Common myeloid progenitor, CD34-positive (primary cell): Measurements from ENCODE around the gene EMP1.

Experiments used
- CTCF ChIA-PET: fragments of 350-600 bp; sonication (Branson Sonifier 250); formaldehyde crosslinking; loops from one replicate; lab custom pipeline; 2021; ENCODE audit warnings: antibody characterized with exemption; lab: Charles Lee
- POLR2A ChIA-PET: fragments of 350-600 bp; sonication (Branson Sonifier 250); formaldehyde crosslinking; loops from one replicate; lab custom pipeline; 2021; ENCODE audit warnings: antibody characterized with exemption; lab: Charles Lee
- DNase-seq, 3 donors: peaks; one replicate each; pipeline versions ENCODE4 v3.0.0 to v3.0.0-alpha.2; 2013
- H3K27ac ChIP-seq, 2 experiments: 1 replicate in 1 of 2; 2 replicates in 1 of 2; pipeline ENCODE4 v1.7.0; 2013; ENCODE audit warnings: inconsistent platforms in 2 of 2, low read length in 2 of 2, mild to moderate bottlenecking in 2 of 2, low read depth in 1 of 2, moderate library complexity in 1 of 2; ENCODE audit not compliant: severe bottlenecking in 2 of 2, insufficient read depth in 1 of 2, poor library complexity in 1 of 2
- H3K27me3 ChIP-seq, 5 experiments: replicated peaks in 2 of 5; 1 replicate in 3 of 5; 2 replicates in 2 of 5; pipeline versions ENCODE4 v1.6.1 to v1.7.0; 2013; ENCODE audit warnings: low read length in 4 of 5, mild to moderate bottlenecking in 2 of 5, moderate library complexity in 2 of 5, inconsistent platforms in 1 of 5; ENCODE audit not compliant: insufficient read depth in 5 of 5, control insufficient read depth in 4 of 5
- H3K36me3 ChIP-seq, 4 experiments: 1 replicate in 2 of 4; 2 replicates in 2 of 4; pipeline versions ENCODE4 v1.6.1 to v1.7.0; 2013; ENCODE audit warnings: low read length in 3 of 4, control low read depth in 1 of 4, mild to moderate bottlenecking in 1 of 4; ENCODE audit not compliant: control insufficient read depth in 4 of 4, insufficient read depth in 4 of 4
- H3K4me1 ChIP-seq, 4 experiments: 1 replicate in 3 of 4; 2 replicates in 1 of 4; pipeline versions ENCODE4 v1.6.1 to v1.7.1; 2013; ENCODE audit warnings: low read length in 3 of 4, mild to moderate bottlenecking in 3 of 4, control low read depth in 1 of 4, inconsistent platforms in 1 of 4, moderate library complexity in 1 of 4; ENCODE audit not compliant: control insufficient read depth in 4 of 4, insufficient read depth in 4 of 4; ENCODE audit errors: control extremely low read depth in 1 of 4
- H3K4me3 ChIP-seq, 7 experiments: 1 replicate in 4 of 7; 2 replicates in 3 of 7; pipeline versions ENCODE4 v1.5.1 to v1.7.0; 2013; ENCODE audit warnings: mild to moderate bottlenecking in 7 of 7, low read length in 6 of 7, moderate library complexity in 6 of 7, inconsistent platforms in 2 of 7, low read depth in 2 of 7, control low read depth in 1 of 7; ENCODE audit not compliant: insufficient read depth in 4 of 7, control insufficient read depth in 1 of 7; ENCODE audit errors: extremely low read depth in 1 of 7
- H3K9me3 ChIP-seq, 5 experiments: 1 replicate in 4 of 5; 2 replicates in 1 of 5; pipeline versions ENCODE4 v1.6.1 to v1.7.1; 2013; ENCODE audit warnings: low read length in 4 of 5, mild to moderate bottlenecking in 2 of 5, inconsistent platforms in 1 of 5, low read depth in 1 of 5, moderate library complexity in 1 of 5; ENCODE audit not compliant: control insufficient read depth in 4 of 5, insufficient read depth in 2 of 5; ENCODE audit errors: control extremely low read depth in 1 of 5
- WGBS: methylation state at CpG from one replicate; pipeline ENCODE4 v1.1.5; 2013; ENCODE audit not compliant: insufficient coverage; 5-methylcytosine and 5-hydroxymethylcytosine counted together

EMP1 gene

DNA sequence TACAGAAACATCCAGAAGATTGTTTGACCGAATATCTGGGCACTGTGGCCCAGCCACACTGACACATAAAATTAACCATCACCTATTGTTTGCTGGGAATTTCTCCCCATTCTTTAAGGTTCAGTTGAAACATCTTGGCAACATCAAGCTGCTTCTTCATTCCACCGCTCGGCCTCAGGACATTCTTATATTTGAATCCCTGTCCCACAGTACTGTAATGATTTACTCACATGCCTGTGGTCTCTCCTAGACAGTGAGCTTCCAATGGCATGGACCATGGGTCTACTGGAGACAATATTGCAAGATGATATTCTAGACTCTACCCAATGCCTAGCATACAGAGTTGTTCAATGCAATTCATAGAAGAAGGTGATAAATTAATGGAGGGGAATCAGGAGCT, 56.1 kb downstream of the EMP1 start:
- peaks cover 0 to 2% (median 0%) of the 10 kb centered on the region in 5 experiments for H3K27me3 ChIP-seq
- no peak for DNase-seq
- H3K4me3 ChIP-seq, result no peak overlapping the region
- POLR2A ChIA-PET, result no interaction called here
- H3K4me1 ChIP-seq, result peaks cover 0 to 9% (median 6%) of the 10 kb centered on the region in 4 experiments
- H3K36me3 ChIP-seq, result no peaks in the 10 kb centered on the region
- WGBS, result 86% methylated on average over 3 of the region's 3 CpGs
- H3K27ac ChIP-seq, result no peak overlapping the region
- CTCF ChIA-PET, result interaction anchor here (1.0 kb wide), 1 partner anchor 457 kb away, joined by 3 read pairs; no protein-coding TSS in a partner anchor
- no peaks in the 10 kb centered on the region for H3K9me3 ChIP-seq

DNA sequence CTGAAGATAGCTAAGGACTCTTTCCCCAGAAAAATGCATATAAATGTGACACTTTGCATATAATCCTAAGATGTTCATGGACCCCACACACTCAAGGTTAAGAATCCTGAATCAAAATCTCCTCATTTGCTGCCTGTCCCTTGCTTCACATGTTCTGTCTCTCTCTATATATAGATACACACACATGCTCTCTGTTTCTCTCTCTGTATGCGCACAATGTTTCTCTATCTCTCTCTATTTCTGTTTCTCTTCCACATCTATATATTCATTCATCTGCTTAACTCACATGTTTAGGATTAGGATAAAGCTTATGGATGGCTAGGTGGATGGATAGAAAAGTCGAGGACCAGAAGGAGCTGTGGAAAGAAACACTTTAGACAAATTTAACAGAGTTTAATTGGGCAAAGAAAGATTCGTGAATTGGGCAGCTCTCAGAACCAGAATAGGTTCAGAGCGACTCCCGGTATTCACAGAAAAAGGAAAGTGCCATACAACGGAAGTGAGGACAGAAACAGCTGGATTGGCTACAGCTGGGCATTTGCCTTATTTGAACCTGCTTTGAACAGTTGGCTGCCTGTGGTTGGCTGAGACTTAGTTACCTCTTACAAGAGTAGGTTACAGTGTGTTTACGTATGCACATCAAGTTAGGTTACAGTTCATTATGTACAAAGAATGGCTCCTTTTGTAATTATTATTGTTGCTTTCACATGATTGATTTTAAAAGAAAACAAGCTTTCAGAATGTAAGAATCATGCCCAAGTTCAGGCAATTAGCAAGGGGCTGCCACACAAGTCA, 57.6 kb downstream of the EMP1 start:
- Histone ChIP-seq H3K36me3 (no peaks in the 10 kb centered on the region), H3K4me1 (peaks cover 0 to 9% (median 6%) of the 10 kb centered on the region in 4 experiments), H3K27me3 (peaks cover 0 to 2% (median 0%) of the 10 kb centered on the region in 5 experiments), H3K9me3 (no peaks in the 10 kb centered on the region), H3K27ac (no peak overlapping the region), H3K4me3 (no peak overlapping the region)
- no peak for DNase-seq
- WGBS, result 98% methylated on average over 5 of the region's 7 CpGs
- POLR2A ChIA-PET, result no interaction called here
- CTCF ChIA-PET, result interaction anchor here (0.5 to 3.1 kb wide), 8 partner anchors 8 to 474 kb away, joined by 3 to 20 read pairs (median 5); no protein-coding TSS in a partner anchor

DNA sequence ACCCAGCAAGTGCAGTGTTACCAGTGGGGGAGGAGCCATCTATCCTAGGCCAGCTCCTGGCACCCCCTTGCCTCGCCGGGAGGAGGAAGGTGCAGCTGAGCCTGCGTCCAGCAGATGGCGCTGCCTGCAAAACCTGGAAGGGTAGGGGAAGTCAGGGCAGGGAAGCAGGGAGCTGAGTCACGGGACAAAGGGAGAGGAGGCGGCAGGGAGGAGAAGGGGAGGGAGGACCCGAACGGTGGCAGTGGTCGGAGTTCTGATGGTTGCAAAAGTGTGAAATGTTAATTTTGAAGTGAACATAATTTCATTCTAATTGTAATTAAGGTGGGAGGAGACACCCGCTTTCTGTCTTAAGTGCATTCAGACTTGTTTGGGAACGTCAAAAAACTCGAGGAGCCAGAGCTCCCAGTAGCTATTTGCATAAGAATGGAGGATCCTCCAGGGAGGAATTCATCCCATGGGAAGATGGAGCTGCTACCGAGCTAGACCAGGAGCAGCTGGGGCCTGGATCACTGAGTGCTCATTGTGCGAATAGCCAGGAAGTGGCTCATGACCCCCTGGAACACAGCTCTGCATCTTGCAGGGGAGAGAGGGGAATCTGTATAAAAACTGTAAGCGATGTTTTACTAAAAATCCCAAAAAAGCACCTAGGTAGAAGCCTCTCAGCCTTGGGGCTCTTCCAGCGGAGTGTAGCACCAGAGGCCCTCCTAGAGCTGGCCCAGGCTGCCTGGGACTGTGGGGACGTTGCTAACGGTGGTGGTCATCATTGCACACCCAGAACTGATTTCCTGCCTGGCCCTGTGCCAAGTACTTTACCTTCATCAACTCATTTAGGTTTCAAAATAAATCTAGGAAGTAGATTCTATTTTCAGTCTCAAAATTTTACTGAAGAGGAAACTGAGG, 59.5 kb downstream of the EMP1 start:
- no peaks in the 10 kb centered on the region for H3K36me3 ChIP-seq
- peaks cover 0 to 9% (median 6%) of the 10 kb centered on the region in 4 experiments for H3K4me1 ChIP-seq
- WGBS, result 30% methylated on average over 14 of the region's 18 CpGs
- H3K27me3 ChIP-seq, result peaks cover 0 to 2% (median 0%) of the 10 kb centered on the region in 5 experiments
- H3K9me3 ChIP-seq, result no peaks in the 10 kb centered on the region
- peak overlapping the region in 6 of 7 experiments; percentile 25 to 67 (median 44) for H3K4me3 ChIP-seq
- H3K27ac ChIP-seq, result no peak overlapping the region
- DNase-seq, result peak; percentile 92 to 94 (median 92)
- CTCF ChIA-PET, result interaction anchor here (0.6 to 3.1 kb wide), 17 partner anchors 10 to 1302 kb away, joined by 3 to 20 read pairs (median 4); no protein-coding TSS in a partner anchor
- POLR2A ChIA-PET, result interaction anchor here (0.5 kb wide), 1 partner anchor 304 kb away, joined by 5 read pairs; the partner anchor contains the start of gene GPRC5D

GRCh38 chr12:13256692-13257045, 60.1 kb downstream of the EMP1 start:
- ChIA-PET POLR2A (no interaction called here), CTCF (interaction anchor here (0.8 to 3.1 kb wide), 12 partner anchors 10 to 911 kb away, joined by 3 to 20 read pairs (median 5); no protein-coding TSS in a partner anchor)
- no peak overlapping the region for H3K4me3 ChIP-seq
- H3K27ac ChIP-seq, result no peak overlapping the region
- no peaks in the 10 kb centered on the region for H3K9me3 ChIP-seq
- DNase-seq, result no peak
- peaks cover 0 to 9% (median 6%) of the 10 kb centered on the region in 4 experiments for H3K4me1 ChIP-seq
- 100% methylated on average over 1 of the region's 4 CpGs for WGBS
- peaks cover 0 to 2% (median 0%) of the 10 kb centered on the region in 5 experiments for H3K27me3 ChIP-seq
- H3K36me3 ChIP-seq, result no peaks in the 10 kb centered on the region

DNA sequence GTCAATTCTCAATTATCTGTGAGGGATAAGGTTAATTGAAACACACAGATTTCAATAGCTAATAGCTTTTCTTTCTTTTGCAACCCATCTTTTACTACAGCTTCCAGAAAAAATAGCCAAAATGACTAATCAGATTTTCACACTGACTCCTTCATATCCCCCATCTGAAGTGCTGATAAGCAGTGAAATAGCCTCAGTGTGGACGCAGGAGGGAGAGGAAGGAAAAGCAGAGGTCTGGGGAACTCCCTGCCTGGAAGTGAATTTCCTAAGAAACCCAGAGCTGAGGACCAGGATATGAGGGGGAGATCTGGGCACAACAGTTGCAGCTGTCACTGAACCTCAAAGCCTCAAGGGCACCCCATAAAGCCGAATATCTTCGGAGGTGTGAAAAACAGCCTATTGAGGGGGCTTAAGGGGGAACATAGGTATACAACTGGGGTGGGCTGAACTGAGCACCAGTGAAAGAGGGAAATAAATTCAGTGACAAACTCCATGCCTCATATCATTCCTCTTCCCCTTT, 60.9 kb downstream of the EMP1 start:
- Histone ChIP-seq H3K36me3 (no peaks in the 10 kb centered on the region), H3K4me1 (peaks cover 0 to 9% (median 6%) of the 10 kb centered on the region in 4 experiments), H3K9me3 (no peaks in the 10 kb centered on the region), H3K4me3 (no peak overlapping the region), H3K27ac (no peak overlapping the region), H3K27me3 (peaks cover 0 to 2% (median 0%) of the 10 kb centered on the region in 5 experiments)
- 52% methylated on average over 3 of the region's 3 CpGs for WGBS
- ChIA-PET POLR2A (no interaction called here), CTCF (interaction anchor here (1.3 to 1.7 kb wide), 2 partner anchors 69 to 910 kb away, joined by 3 read pairs; no protein-coding TSS in a partner anchor)
- no peak for DNase-seq

DNA sequence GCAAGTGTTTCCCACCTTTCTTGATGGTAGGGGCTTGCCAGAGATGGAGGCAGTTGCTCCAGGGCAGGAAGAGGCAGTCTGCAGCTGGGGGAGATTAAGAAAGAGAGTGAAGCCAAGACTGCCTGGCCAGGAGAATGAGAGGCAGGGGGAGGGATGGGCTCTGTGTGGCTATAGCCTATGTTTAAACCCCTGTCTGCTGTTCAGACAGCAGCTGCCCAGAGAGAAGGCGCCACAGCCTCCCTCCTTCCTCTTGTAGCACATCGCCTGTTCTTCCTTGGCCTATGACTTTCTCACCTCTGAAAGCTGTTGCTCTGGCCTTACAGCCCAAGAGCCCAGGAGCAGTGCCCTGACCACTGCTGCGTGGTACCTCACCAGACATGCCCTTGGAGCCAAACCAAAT, 61.7 kb downstream of the EMP1 start:
- no peaks in the 10 kb centered on the region for H3K9me3 ChIP-seq
- no peaks in the 10 kb centered on the region for H3K36me3 ChIP-seq
- POLR2A ChIA-PET, result no interaction called here
- WGBS, result 91% methylated on average over 3 of the region's 3 CpGs
- no peak overlapping the region for H3K4me3 ChIP-seq
- H3K4me1 ChIP-seq, result peaks cover 0 to 9% (median 6%) of the 10 kb centered on the region in 4 experiments
- CTCF ChIA-PET, result no interaction called here
- peaks cover 0 to 2% (median 0%) of the 10 kb centered on the region in 5 experiments for H3K27me3 ChIP-seq
- DNase-seq, result no peak
- no peak overlapping the region for H3K27ac ChIP-seq
